Neural progenitor cell (in vitro differentiated cells): Measurements from ENCODE around the gene TNS3.

Experiments
- EZH2 ChIP-seq: fragments of 200-600 bp; sonication (generic); IDR thresholded peaks from 2 replicates; pipeline ENCODE4 v1.6.1; 2017; ENCODE audit warnings: antibody characterized with exemption, mild to moderate bottlenecking, moderate library complexity
- TF ChIP-seq, protein P1 (sequence below): fragments of 200-600 bp; sonication (generic); IDR thresholded peaks from 2 replicates; pipeline ENCODE4 v1.5.1; 2017; ENCODE audit warnings: antibody characterized with exemption, mild to moderate bottlenecking

- TF ChIP-seq, protein P1, sequence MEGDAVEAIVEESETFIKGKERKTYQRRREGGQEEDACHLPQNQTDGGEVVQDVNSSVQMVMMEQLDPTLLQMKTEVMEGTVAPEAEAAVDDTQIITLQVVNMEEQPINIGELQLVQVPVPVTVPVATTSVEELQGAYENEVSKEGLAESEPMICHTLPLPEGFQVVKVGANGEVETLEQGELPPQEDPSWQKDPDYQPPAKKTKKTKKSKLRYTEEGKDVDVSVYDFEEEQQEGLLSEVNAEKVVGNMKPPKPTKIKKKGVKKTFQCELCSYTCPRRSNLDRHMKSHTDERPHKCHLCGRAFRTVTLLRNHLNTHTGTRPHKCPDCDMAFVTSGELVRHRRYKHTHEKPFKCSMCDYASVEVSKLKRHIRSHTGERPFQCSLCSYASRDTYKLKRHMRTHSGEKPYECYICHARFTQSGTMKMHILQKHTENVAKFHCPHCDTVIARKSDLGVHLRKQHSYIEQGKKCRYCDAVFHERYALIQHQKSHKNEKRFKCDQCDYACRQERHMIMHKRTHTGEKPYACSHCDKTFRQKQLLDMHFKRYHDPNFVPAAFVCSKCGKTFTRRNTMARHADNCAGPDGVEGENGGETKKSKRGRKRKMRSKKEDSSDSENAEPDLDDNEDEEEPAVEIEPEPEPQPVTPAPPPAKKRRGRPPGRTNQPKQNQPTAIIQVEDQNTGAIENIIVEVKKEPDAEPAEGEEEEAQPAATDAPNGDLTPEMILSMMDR = no peak
- no peak for TF ChIP-seq EZH2
These were observed 178.7 kb downstream of the TNS3 start for GRCh38 chr7:47402941-47403866.
